Retinal pigment epithelial cell (primary cell): ENCODE measurements around the gene FSHR.

Experiments
- DNase-seq: peaks from one replicate; pipeline ENCODE4 v3.0.0-alpha.2; 2010; ENCODE audit warnings: low read depth
- H3K4me3 ChIP-seq: 2 replicates; pipeline ENCODE4 v1.5.1; 2011; ENCODE audit warnings: mild to moderate bottlenecking, low read length, control low read depth, moderate library complexity
- TF ChIP-seq, protein P1 (sequence below): conservative IDR thresholded peaks from 2 replicates; pipeline ENCODE4 v1.5.1; 2011; ENCODE audit warnings: low read depth, low read length, control low read depth, inconsistent platforms

The FSHR gene, protein sequence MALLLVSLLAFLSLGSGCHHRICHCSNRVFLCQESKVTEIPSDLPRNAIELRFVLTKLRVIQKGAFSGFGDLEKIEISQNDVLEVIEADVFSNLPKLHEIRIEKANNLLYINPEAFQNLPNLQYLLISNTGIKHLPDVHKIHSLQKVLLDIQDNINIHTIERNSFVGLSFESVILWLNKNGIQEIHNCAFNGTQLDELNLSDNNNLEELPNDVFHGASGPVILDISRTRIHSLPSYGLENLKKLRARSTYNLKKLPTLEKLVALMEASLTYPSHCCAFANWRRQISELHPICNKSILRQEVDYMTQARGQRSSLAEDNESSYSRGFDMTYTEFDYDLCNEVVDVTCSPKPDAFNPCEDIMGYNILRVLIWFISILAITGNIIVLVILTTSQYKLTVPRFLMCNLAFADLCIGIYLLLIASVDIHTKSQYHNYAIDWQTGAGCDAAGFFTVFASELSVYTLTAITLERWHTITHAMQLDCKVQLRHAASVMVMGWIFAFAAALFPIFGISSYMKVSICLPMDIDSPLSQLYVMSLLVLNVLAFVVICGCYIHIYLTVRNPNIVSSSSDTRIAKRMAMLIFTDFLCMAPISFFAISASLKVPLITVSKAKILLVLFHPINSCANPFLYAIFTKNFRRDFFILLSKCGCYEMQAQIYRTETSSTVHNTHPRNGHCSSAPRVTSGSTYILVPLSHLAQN

DNA sequence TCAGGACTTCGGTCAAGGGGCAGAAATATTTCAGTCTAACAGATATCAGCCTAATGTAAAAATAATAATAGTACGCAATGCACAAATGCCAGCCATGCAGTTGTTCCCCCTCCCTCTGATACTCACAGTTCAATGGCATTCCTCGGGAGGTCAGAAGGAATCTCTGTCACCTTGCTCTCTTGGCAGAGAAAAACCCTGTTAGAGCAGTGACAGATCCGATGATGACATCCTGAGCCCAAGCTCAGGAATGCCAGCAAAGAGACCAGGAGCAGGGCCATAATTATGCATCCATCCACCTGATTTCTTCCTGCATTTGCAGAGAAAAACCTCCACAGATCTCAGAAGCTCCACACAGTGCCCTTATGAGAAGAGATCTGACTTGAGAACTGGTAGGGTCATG, at the start of gene FSHR:
Gene FSHR (minus strand): TSS at position 376 of the 400 bp plus-strand sequence. CDS start 98 bp downstream, at position 278.
- no peak for DNase-seq
- TF ChIP-seq, protein P1, sequence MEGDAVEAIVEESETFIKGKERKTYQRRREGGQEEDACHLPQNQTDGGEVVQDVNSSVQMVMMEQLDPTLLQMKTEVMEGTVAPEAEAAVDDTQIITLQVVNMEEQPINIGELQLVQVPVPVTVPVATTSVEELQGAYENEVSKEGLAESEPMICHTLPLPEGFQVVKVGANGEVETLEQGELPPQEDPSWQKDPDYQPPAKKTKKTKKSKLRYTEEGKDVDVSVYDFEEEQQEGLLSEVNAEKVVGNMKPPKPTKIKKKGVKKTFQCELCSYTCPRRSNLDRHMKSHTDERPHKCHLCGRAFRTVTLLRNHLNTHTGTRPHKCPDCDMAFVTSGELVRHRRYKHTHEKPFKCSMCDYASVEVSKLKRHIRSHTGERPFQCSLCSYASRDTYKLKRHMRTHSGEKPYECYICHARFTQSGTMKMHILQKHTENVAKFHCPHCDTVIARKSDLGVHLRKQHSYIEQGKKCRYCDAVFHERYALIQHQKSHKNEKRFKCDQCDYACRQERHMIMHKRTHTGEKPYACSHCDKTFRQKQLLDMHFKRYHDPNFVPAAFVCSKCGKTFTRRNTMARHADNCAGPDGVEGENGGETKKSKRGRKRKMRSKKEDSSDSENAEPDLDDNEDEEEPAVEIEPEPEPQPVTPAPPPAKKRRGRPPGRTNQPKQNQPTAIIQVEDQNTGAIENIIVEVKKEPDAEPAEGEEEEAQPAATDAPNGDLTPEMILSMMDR = no peak
- H3K4me3 ChIP-seq = no peak within 1 kb of the TSS

DNA sequence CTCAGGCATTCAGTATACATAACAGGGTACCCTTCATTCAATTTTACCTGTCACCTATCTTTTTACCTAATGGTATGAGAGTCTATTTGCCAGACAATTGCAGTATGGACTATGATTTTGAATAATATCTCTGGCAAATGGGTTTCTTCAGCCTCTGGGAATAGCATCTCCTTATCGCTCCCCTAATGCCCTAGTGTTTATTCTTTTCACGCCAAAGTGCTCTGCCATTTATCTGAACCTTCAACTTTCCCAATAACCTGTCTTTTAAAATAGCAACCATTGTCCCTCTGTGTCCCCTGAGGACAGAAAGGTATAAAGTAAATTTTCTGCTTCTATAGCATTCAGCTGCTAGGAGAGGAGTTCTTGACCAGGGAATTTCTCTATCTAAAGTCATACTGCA, 45.0 kb upstream of the FSHR start:
- H3K4me3 ChIP-seq = no peak overlapping the region
- TF ChIP-seq, protein P1 = no peak
- DNase-seq = no peak

DNA sequence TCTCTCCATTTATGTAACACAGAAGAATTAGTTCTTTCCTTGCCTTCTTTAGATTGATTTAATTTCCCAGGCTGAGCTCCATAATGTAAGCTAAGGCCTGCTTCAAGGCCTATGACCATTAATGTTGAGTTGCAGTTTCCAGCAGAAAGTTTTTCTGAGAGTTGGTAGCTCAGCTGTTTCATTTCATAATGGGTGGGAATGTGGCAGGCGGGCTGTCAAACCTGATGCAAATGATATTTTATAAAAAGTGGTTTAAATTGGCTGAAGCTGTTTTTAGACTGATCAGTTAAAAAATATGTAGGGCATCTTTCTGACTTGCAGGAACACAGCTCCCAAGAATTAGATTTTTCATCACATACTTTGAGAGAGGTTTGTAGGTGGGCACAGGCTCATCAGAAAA, 40.4 kb upstream of the FSHR start:
- TF ChIP-seq, protein P1 = no peak

DNA sequence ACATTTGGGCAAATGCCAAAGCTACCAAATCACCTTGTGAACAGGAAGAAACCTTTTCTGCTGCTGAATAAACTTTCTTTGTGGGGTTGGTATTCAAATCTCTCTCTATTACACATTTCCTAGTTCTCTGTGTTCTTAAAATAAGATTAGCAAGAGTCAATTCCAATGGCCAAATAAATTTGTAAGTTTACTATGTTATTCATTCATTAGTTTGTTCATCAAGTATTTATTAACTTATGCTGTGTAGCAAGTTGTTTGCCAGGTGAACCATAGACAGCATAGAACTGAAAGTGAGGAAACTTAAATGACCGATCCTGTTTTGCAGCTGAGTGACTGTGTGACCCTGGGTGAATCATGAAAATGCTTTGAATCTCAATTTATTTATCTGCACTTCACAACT, 37.7 kb upstream of the FSHR start:
- TF ChIP-seq, protein P1 = no peak
- DNase-seq = no peak
- H3K4me3 ChIP-seq = no peak overlapping the region

More for the DNA sequence above, 40.4 kb upstream of the FSHR start:
- no peak for DNase-seq
- no peak overlapping the region for H3K4me3 ChIP-seq

DNA sequence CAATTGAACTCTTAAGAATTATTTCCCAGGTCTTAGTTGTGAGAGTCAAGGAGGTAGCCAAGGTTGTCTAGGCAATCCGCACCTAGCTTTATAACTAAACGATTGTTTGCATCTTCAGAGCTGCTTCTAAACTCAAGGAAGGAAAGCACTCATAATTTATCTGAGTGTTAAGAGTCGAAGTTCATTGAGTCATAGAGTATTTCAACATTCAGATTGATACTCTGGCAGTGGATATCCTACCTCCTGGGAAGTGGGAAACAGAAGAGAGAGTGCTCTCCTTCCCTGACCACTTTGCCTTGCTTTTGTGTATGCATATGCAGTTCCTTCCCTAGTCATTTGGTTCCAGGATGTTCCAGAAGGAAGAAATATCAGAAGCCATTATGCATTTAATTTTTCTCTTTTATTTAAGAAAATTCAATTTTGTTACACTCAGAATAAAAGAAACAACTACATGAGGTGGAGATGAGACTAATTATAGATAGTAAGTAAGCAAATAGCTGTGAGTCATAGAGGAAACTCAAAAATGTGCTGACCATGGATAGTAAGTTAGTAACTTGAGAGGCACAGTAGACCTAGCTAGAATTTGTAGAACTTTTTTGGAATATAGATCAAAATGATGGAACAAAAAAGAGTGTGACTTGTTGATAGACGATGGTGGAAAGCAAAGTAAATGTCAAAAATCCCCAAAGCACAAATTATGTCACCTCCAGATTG, 35.4 kb upstream of the FSHR start:
- DNase-seq = no peak
- TF ChIP-seq, protein P1 = no peak
- no peak overlapping the region for H3K4me3 ChIP-seq

DNA sequence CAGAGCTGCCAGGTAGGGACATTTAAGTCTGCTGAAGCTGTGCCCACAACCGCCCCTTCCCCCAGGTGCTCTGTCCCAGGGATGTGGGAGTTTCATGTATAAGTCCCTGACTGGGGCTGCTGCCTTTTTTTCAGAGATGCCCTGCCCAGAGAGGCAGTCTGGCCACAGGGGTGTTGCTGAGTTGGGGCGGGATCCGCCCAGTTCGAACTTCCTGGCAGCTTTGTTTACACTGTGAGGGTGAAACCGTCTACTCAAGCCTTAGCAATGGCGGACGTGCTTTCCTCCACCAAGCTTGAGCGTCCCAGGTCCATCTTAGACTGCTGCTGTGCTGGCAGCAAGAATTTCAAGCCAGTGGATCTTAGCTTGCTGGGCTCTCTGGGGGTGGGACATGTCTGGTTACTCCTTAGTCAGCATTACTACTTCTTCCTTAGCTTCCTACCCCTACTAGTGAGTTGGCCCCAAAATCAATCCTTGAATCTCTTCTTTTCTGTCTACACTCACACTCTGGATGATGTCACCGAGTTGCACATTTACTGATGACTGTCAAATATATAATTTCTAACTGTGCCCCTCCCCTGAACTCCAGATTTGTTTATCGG, 31.8 kb upstream of the FSHR start:
- H3K4me3 ChIP-seq = no peak overlapping the region
- TF ChIP-seq, protein P1 = no peak
- no peak for DNase-seq
